ENCODE data around the gene KCTD6.
A peak's percentile ranks its signal among the peaks of the same experiment; 100 is the strongest.

Gene KCTD6

GRCh38 chr3:58491506-58492402 is at the start of gene KCTD6:
Gene KCTD6, plus strand, starts transcription at chr3:58492096. Its CDS starts 6,660 bp downstream, at chr3:58498756.
- peak; percentile 58 for DNase-seq (ENCODE audit: low read depth)

DNA sequence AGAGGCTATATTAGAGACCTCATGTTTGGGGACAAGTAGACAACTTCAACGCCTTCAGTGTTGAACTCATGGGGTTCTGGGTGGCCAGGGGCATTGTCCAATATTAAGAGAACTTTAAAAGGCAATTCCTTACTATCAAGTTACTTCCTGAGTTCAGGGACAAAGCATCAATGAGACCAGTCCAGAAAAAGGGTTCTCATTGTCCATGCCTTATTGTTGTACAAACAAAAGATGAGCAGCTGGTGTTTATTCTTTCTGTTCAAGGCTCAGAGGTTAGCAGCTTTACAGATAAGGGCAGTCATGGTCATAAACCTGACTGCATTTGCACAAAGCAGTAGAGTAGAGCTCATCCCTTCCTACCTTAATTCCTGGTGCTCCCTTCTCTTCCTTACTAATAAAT is 39.7 kb upstream of the KCTD6 start:
- no peak for DNase-seq (ENCODE audit: low read depth)

DNA sequence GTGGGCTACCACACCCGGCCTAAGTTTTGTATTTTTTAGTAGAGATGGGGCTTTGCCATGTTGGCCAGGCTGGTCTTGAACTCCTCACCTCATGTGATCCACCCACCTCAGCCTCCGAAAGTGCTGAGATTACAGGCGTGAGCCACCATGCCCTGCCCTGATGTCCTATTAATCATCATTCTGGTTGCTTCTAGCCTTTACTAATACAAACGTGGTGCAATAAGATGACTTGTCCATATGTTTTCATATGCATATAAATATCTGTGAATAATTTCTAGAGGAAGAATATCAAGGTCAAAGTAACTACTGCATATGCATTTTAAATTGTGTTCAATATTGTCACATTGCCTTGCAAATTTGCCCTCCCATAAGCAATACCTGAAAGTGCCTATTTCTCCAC is 32.7 kb upstream of the KCTD6 start:
- no peak for DNase-seq (ENCODE audit: low read depth)

GRCh38 chr3:58462829-58463180 is 29.1 kb upstream of the KCTD6 start:
- no peak for DNase-seq (ENCODE audit: low read depth)

GRCh38 chr3:58463181-58463941 is 28.5 kb upstream of the KCTD6 start:
- peak; percentile 72 for DNase-seq (ENCODE audit: low read depth)

- no peak for DNase-seq (ENCODE audit: low read depth)
Measured at GRCh38 chr3:58463942-58464271, 28.0 kb upstream of the KCTD6 start.

DNA sequence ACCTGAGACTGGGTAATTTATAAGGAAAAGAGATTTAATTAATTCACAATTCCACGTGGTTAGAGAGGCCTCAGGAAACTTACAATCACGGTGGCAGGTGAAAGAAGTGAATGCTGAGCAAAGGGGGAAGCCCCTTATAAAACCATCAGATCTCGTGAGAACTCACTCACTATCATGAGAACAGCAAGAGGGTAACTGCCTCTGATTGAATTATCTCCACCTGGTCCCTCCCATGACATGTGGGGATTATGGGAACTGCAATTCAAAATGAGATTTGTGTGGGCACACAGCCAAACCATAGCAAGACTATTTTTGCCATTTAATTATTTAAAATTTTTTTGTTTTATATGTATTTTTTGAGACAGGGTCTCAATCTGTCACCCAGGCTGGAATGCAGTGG is 27.0 kb upstream of the KCTD6 start:
- no peak for DNase-seq (ENCODE audit: low read depth)

DNA sequence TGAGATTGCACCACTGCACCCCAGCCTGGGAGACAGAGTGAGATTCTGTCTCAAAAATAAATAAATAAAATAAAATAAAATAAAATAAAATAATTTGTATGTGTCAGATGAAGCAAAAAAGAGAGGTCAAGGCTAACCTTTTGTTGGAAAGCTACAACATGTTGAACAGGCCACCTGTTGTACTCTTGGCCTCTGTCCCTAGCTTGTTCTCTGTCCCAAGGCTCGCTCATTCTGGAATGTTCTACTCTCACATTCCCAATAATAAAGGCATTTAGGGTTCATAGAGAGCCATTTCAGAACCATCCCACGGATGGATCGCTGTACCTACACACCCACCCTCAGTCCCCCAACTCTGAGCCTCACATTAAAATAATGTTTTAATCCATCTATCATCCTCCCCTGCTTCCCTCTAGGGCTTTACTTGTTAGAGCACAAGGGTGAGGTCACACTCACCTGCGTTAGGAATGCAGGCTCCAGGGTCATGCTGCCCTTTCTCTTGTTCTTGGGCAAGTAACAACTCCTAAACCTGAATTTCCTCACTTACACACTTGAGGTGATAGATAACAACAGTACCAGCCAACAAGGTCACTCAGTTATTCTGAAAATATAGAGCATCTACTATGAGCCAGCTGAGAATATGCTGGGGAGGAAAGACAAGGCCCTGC is 24.9 kb upstream of the KCTD6 start:
- DNase-seq (ENCODE audit: low read depth): no peak

GRCh38 chr3:58469096-58469495 is 22.8 kb upstream of the KCTD6 start:
- DNase-seq (ENCODE audit: low read depth): no peak

GRCh38 chr3:58470363-58471024 is 21.4 kb upstream of the KCTD6 start:
- DNase-seq (ENCODE audit: low read depth): no peak

GRCh38 chr3:58471025-58471887 is 20.6 kb upstream of the KCTD6 start:
- DNase-seq (ENCODE audit: low read depth): peak; percentile 63

DNA sequence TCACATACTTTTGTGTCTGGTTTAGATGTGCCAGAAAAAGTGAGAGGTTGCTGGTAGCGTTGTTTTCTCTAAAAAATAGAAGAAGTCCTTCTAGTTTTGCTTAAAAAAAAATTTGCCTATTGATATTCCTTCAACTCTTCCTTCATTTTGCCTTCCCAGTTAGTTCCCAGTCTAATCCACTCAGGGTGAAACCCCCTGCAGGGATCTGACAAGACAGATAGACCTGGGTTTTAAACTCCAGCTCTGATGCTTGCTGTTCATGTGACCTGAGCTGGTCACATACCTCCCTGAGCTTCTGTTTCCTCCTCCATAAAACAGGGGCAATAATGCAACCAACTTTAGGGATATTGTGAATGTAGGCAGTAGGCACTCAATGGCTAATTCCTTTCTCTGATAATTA is 18.6 kb upstream of the KCTD6 start:
- DNase-seq (ENCODE audit: low read depth): no peak

DNA sequence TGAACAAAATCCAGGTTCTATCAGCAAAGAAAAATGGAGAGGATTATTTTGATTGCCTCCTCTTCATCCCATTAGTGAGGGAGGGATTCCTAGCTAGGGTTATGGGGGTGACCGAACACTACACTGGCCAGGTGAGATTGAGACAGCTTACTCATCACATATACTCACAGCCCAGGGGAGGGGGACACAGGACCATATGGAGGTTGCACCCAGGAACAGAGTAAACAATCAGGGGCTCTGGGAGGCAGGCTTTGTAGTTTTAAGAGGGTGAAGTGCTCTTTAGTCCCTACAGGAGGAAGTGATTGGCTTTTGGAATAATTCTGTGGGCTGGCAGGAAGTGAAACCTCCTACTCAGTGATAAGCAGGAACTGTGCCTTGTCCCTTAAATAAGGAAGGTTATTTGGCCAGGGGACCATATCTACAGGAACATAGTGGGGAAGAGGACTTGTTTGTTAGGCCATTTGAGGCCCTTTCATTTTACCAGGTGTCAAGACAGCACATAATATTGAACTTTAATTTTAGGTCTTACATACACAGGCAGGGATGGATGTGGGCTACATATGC is 17.5 kb upstream of the KCTD6 start:
- no peak for DNase-seq (ENCODE audit: low read depth)

GRCh38 chr3:58474967-58475578 is 16.8 kb upstream of the KCTD6 start:
- no peak for DNase-seq (ENCODE audit: low read depth)

DNA sequence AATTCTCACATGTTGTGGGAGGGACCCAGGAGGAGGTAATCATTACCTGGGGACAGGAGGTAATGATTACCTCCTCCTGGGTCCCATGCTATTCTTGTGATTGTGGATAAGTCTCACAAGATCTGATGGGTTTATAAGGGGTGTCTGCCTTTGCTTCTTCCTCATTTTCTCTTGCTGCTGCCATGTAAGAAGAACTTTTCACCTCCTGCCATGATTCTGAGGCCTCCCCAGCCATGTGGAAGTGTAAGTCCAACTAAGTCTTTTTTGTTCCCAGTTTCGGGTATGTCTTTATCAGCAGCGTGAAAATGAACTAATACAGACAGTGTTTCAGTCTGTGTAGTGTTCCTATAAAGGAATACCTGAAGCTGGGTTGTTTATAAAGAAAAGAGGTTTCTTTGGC is 13.1 kb upstream of the KCTD6 start:
- DNase-seq (ENCODE audit: low read depth): no peak

DNA sequence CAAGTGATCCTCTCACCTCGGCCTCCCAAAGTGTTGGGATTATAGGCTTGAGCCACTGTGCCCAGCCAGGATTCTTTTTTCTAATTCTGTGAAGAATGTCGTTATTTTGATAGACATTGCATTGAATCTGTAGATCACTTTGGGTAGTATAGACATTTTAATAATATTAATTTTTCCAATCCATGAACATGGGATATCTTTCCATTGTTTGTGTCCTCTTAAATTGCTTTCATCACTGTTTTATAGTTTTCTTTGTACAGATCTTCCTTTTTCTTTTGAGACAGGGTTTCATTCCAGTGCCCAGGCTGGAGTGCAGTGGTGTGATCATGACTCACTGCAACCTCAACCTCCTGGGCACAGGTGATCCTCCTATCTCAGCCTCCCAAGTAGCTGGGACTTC is 11.6 kb upstream of the KCTD6 start:
- no peak for DNase-seq (ENCODE audit: low read depth)

DNA sequence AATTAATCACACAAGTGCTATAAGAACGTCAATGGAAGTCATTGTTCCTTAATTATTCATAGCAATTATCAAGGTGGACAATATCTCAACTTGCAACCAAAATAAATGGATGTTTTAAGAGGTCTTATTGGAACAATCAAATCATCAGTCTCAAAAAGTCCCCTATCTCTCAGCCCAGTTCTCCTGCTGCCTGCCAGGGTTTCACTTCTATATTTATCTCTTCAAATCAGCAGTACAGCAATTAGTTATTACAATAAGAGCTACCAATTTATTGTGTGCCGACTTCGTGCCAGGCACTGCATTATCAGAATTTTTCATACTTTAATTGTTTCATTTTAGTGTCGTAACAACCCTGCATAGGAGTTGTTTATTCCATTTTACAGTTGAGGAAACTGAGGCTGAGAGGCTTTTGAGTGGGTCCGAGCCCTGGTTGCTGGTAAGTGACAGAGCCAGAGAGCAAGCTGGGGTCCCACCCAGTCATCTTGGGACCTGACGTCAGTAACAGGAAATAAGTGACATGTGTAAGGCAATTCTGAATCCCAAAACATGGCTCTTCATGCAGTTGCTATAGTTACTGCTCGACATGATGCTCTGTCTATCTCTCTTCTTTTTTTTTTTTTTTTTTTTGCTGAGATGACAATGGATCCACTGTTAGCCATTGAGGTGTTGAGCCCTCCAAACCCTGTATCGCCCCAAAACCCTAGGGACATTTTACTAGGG is 8.8 kb upstream of the KCTD6 start:
- no peak for DNase-seq (ENCODE audit: low read depth)

- DNase-seq (ENCODE audit: low read depth): no peak
Measured at GRCh38 chr3:58484045-58484721, 7.7 kb upstream of the KCTD6 start.

GRCh38 chr3:58484722-58485069 is 7.2 kb upstream of the KCTD6 start:
- no peak for DNase-seq (ENCODE audit: low read depth)

All from HS-5 (cell line).